Thoracic aorta (tissue), 2 donors: ENCODE measurements around the gene NT5C. TPM values are rescaled to one million over a fixed set of nuclear protein-coding genes. Genes with fewer than 3 reads are reported as not detected.

Experiments used
- ATAC-seq: fragments of 150-250 bp; one replicate; pipeline ENCODE4 v1.8.0; 2017; ENCODE audit warnings: low read depth; ENCODE audit not compliant: insufficient number of reproducible peaks, low FRiP score
- DNase-seq: peaks from one replicate; pipeline ENCODE4 v3.0.0-alpha.2; 2020; ENCODE audit warnings: low spot score
- H3K27ac ChIP-seq, 2 donors: fragments of 200-600 bp; sonication (generic); 1 replicate in 1 of 2; 2 replicates in 1 of 2; pipeline ENCODE4 v1.5.1; 2016; ENCODE audit warnings: mild to moderate bottlenecking in 2 of 2, moderate library complexity in 2 of 2
- H3K27me3 ChIP-seq: fragments of 200-600 bp; sonication (generic); replicated peaks from 2 replicates; pipeline ENCODE4 v1.6.0; 2016; ENCODE audit warnings: mild to moderate bottlenecking; ENCODE audit not compliant: insufficient read depth
- H3K36me3 ChIP-seq: fragments of 200-600 bp; sonication (generic); one replicate; pipeline ENCODE4 v1.5.1; 2016
- H3K4me1 ChIP-seq, 2 donors: fragments of 200-600 bp; sonication (generic); 1 replicate in 1 of 2; 2 replicates in 1 of 2; pipeline versions ENCODE4 v1.5.1 to v1.6.0; 2016; ENCODE audit warnings: low read depth in 2 of 2, mild to moderate bottlenecking in 1 of 2; ENCODE audit not compliant: control insufficient read depth in 1 of 2
- H3K4me3 ChIP-seq: fragments of 200-600 bp; sonication (generic); 2 replicates; pipeline ENCODE4 v1.5.1; 2016; ENCODE audit warnings: mild to moderate bottlenecking
- H3K9me3 ChIP-seq: fragments of 200-600 bp; sonication (generic); 2 replicates; pipeline ENCODE4 v1.5.1; 2016
- CTCF ChIP-seq: fragments of 200-600 bp; sonication (generic); IDR thresholded peaks from one replicate; pipeline ENCODE4 v1.5.1; 2019; ENCODE audit warnings: antibody characterized with exemption
- total RNA-seq, 2 donors: library from RNA; depleted of rRNA; stranded (reverse); fragments of >200 nt; gene quantifications; one replicate each; pipeline versions ENCODE4 v1.1.0 to v1.2.3, GENCODE V29; 2016

The NT5C gene
- total RNA-seq, 2 donors from 2014 or later, result 57.9 to 80.0 TPM

GRCh38 chr17:75125984-75126383 lies 5.6 kb downstream of the NT5C start:
- ATAC-seq, result no peak
- Histone ChIP-seq H3K4me3 (no peak overlapping the region), H3K4me1 (peaks cover 0 to 11% of the 10 kb centered on the region in 2 donors), H3K9me3 (no peaks in the 10 kb centered on the region), H3K36me3 (peaks cover 2% of the 10 kb centered on the region), H3K27ac (no peak overlapping the region), H3K27me3 (no peaks in the 10 kb centered on the region)
- no peak for TF ChIP-seq CTCF
- no peak for DNase-seq

GRCh38 chr17:75124819-75125162 lies 6.8 kb downstream of the NT5C start:
- no peak for ATAC-seq
- Histone ChIP-seq H3K27ac (no peak overlapping the region), H3K36me3 (peaks cover 5% of the 10 kb centered on the region), H3K9me3 (no peaks in the 10 kb centered on the region), H3K4me1 (no peaks in the 10 kb centered on the region), H3K4me3 (no peak overlapping the region), H3K27me3 (no peaks in the 10 kb centered on the region)
- TF ChIP-seq CTCF, result no peak
- no peak for DNase-seq

GRCh38 chr17:75124041-75124818 lies 7.3 kb downstream of the NT5C start:
- TF ChIP-seq CTCF, result no peak
- Histone ChIP-seq H3K27ac (no peak overlapping the region), H3K36me3 (peaks cover 3% of the 10 kb centered on the region), H3K9me3 (no peaks in the 10 kb centered on the region), H3K4me3 (no peak overlapping the region), H3K27me3 (no peaks in the 10 kb centered on the region), H3K4me1 (no peaks in the 10 kb centered on the region)
- DNase-seq (no peak), ATAC-seq (no peak)

- Histone ChIP-seq H3K4me1 (peaks cover 7 to 16% of the 10 kb centered on the region in 2 donors), H3K36me3 (peaks cover 3% of the 10 kb centered on the region), H3K4me3 (no peak overlapping the region), H3K9me3 (no peaks in the 10 kb centered on the region), H3K27me3 (no peaks in the 10 kb centered on the region), H3K27ac (no peak overlapping the region)
- DNase-seq, result no peak
- ATAC-seq, result no peak
- TF ChIP-seq CTCF, result no peak
These were observed 13.2 kb downstream of the NT5C start for GRCh38 chr17:75118307-75118706.

GRCh38 chr17:75116737-75117136 lies 14.8 kb downstream of the NT5C start:
- no peak for DNase-seq
- H3K4me1 ChIP-seq, result peaks cover 7 to 20% of the 10 kb centered on the region in 2 donors
- peaks cover 3% of the 10 kb centered on the region for H3K36me3 ChIP-seq
- H3K9me3 ChIP-seq, result no peaks in the 10 kb centered on the region
- no peak for TF ChIP-seq CTCF
- H3K27me3 ChIP-seq, result no peaks in the 10 kb centered on the region
- no peak overlapping the region for H3K4me3 ChIP-seq
- ATAC-seq, result no peak
- no peak overlapping the region for H3K27ac ChIP-seq
